K562 (cell line): Measurements from ENCODE around the gene TMEM167A.

ENCODE experiments used
- GATA2 ChIP-seq: sonication (generic); formaldehyde crosslinking; IDR thresholded peaks from 2 replicates; pipeline ENCODE4 v1.4.0; 2020; ENCODE audit warnings: mild to moderate bottlenecking, missing genetic modification reagents
- NR3C1 ChIP-seq: sonication (generic); formaldehyde crosslinking; IDR thresholded peaks from 2 replicates; pipeline ENCODE4 v1.8.1; 2022; ENCODE audit warnings: missing genetic modification reagents

GRCh38 chr5:83072966-83073365 is 4.2 kb downstream of the TMEM167A start:
- TF ChIP-seq GATA2 (CRISPR knock-in tag) (no peak), NR3C1 (no peak)
